AG04449 (cell line): Measurements from ENCODE around the gene ABR.

Source experiments
- CTCF ChIA-PET: fragments of 350-600 bp; formaldehyde crosslinking; extraction: SDS; loops from one replicate; lab custom pipeline; 2021; ENCODE audit warnings: antibody characterized with exemption; lab: Yijun Ruan, JAX
- POLR2A ChIA-PET: fragments of 400-600, 350-600 bp; formaldehyde crosslinking; extraction: SDS; loops from one replicate; lab custom pipeline; 2020; ENCODE audit warnings: antibody characterized with exemption, inconsistent platforms; lab: Yijun Ruan, JAX
- DNase-seq: peaks from one replicate; pipeline ENCODE4 v3.0.0-alpha.2; 2010; ENCODE audit warnings: low read depth, low spot score
- H3K4me3 ChIP-seq: 2 replicates; pipeline ENCODE4 v1.5.1; 2011; ENCODE audit warnings: low read depth, mild to moderate bottlenecking, control low read depth, low read length
- TF ChIP-seq, protein P1 (sequence below): IDR thresholded peaks from one replicate; pipeline ENCODE4 v1.5.1; 2011; ENCODE audit warnings: mild to moderate bottlenecking, moderate library complexity, low read length, control low read depth, inconsistent platforms; ENCODE audit not compliant: insufficient read depth; ENCODE audit errors: missing control alignments

Gene ABR

DNA sequence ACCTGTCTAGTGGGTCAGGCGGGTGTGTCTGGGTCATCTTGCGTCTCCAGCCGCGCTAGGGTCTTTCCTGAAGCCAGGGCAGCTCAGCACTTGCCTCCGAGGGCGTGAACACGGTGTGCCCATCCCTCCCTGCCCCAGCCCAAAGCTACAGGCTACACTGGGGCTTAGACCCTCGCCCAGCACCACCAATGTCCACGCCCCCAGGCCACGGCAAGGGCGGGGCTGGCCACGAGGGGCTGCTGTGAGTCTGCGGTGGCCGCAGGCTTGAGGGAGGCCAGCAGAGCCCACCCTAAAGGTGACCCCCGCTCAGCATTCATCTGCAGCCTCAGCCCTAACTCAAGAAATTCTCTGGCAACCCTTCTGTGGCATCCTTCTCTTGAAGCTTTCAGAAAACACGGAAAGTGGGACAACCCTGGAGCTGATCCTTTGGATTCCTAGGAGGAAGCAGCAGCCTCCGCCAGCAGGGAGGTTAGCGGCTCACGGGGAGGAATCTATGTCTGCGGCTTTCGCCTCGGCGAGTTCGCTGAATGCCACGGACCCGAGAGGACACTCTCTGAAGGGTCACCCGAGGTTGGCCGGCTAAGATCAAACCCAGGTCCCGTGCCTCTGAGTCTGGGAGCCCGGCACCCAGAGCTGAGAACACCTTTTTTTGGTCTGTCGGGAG is 141.2 kb downstream of the ABR start:
- DNase-seq = no peak
- H3K4me3 ChIP-seq = no peak overlapping the region
- CTCF ChIA-PET = interaction anchor here (2.0 to 3.2 kb wide), 2 partner anchors 9 to 17 kb away, joined by 4 to 27 read pairs; no protein-coding TSS in a partner anchor
- POLR2A ChIA-PET = no interaction called here
- TF ChIP-seq, protein P1, sequence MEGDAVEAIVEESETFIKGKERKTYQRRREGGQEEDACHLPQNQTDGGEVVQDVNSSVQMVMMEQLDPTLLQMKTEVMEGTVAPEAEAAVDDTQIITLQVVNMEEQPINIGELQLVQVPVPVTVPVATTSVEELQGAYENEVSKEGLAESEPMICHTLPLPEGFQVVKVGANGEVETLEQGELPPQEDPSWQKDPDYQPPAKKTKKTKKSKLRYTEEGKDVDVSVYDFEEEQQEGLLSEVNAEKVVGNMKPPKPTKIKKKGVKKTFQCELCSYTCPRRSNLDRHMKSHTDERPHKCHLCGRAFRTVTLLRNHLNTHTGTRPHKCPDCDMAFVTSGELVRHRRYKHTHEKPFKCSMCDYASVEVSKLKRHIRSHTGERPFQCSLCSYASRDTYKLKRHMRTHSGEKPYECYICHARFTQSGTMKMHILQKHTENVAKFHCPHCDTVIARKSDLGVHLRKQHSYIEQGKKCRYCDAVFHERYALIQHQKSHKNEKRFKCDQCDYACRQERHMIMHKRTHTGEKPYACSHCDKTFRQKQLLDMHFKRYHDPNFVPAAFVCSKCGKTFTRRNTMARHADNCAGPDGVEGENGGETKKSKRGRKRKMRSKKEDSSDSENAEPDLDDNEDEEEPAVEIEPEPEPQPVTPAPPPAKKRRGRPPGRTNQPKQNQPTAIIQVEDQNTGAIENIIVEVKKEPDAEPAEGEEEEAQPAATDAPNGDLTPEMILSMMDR = no peak

DNA sequence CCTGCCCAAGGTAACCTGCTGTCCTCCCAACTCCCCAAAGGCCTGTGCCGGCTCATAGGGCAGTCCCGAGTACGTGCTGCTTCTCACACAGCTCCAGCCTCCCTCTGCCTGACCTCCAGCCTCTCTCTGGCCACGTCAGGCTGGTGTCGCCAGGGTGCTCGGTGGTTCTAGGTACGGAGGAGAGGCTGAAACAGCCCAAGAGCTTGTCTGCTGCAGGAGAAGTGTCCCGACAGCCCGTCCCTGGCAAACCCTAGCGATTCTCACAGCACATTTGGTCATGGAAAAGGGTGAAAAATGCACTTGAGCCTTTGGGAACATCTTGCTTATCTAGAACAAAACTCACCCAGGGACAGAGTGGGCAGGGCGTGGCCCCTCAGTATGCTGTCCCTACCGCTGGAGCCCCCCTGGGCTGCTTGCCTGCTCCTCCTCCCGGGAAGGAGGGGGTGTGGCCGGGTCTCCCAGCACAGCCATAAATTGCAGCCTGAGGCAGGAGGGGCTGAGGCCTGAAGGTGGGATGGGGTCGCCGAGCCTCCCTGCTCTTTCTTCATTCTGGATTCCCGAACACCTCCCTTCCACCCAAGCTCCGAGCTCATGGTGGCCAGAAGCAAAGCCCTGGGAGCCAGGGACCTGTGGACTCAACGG is 142.4 kb downstream of the ABR start:
- no peak overlapping the region for H3K4me3 ChIP-seq
- CTCF ChIA-PET = interaction anchor here (1.3 to 2.0 kb wide), 3 partner anchors 10 to 19 kb away, joined by 4 to 6 read pairs (median 4); no protein-coding TSS in a partner anchor
- no peak for DNase-seq
- TF ChIP-seq, protein P1 = no peak
- POLR2A ChIA-PET = no interaction called here

DNA sequence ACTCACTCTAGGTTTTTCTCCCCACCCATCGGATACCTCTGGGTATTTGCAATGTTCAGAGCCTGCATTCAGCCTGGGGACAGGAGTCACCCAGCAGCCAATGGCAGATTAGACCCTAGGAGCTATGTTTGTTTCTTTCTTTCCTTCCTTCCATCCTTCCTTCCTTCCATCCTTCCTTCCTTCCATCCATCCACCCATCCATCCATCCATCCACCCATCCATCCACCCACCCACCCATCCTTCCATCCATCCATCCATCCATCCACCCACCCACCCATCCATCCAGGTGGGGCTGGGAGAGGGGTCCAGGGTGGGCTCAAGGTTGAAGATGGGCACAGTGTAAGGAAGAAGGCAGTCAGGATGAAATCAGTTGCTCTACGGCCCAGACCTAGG is 142.9 kb downstream of the ABR start:
- TF ChIP-seq, protein P1 = no peak
- POLR2A ChIA-PET = no interaction called here
- CTCF ChIA-PET = interaction anchor here (1.3 to 2.0 kb wide), 3 partner anchors 10 to 20 kb away, joined by 4 to 6 read pairs (median 4); no protein-coding TSS in a partner anchor
- no peak for DNase-seq
- no peak overlapping the region for H3K4me3 ChIP-seq

DNA sequence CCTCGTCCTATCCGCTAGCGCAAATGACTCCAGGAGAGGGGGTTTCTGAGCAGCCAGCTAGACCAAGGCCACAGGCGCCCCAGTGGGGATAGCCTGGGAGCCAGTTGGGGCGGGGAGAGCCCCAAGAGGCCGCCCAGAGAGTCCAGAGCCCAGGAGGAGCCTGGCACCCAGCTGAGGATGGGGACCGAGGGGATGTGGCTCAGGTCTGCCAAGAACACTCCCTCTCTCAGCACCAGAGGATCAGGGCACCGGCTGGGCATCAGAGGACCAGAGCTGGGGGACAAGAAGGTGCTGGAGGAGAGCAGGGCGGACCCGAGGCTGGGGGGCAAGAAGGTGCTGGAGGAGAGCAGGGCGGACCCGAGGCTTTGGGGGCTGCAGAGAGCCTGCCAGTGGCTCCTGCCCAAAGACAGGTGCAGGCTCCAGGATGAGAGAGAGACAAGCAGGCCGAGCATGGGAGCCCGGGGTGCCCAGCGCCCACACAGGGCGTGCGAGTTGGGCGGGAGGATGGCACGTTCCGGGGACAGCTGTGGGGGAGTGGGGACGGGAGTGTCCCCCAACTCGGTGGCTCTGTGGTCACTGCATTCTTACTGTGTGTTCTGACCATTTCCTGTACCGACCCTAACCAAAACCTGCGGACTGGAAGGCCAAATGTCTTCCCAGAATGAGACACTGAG is 143.5 kb downstream of the ABR start:
- DNase-seq = no peak
- POLR2A ChIA-PET = interaction anchor here (0.6 kb wide), 1 partner anchor 26 kb away, joined by 3 read pairs; no protein-coding TSS in a partner anchor
- TF ChIP-seq, protein P1 = no peak
- H3K4me3 ChIP-seq = no peak overlapping the region
- CTCF ChIA-PET = interaction anchor here (1.9 kb wide), 1 partner anchor 10 kb away, joined by 4 read pairs; no protein-coding TSS in a partner anchor

DNA sequence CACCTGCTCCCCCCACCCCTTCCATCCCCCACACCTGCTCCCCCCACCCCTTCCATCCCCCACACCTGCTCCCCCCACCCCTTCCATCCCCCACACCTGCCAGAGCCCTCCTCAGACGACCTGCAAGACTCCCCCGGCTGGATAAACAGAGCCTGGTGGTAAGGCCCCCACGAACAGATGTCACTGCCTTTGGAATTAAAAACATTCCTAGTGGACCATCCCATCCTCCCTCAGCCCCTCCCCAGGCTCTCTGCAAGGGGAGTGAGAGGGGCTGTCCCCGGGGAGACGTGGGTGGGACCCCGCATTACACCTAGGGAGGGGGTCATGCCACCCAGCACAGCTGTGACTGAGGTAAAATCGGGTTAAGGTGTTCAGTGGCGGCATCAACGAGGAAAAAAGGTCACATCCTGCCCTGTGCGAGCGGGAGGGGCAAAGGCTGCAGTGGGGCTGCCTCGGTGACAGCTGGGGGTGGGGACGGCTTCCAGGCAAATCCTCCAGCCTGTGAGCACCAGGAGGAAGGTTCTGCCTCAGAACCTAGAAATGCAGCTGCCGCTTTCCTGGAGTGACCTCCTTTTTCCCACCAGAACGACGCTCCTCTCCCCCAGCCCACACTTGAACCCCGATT is 144.1 kb downstream of the ABR start:
- CTCF ChIA-PET = interaction anchor here (1.9 kb wide), 1 partner anchor 9 kb away, joined by 4 read pairs; no protein-coding TSS in a partner anchor
- POLR2A ChIA-PET = interaction anchor here (0.6 kb wide), 1 partner anchor 26 kb away, joined by 3 read pairs; no protein-coding TSS in a partner anchor
- TF ChIP-seq, protein P1 = no peak
- H3K4me3 ChIP-seq = no peak overlapping the region
- no peak for DNase-seq
